Left ventricle myocardium inferior (tissue), 1 donor: ENCODE measurements around the gene SLC13A2. TPM values are rescaled to one million over a fixed set of nuclear protein-coding genes. Genes with fewer than 3 reads are reported as not detected.

Experiments used
- DNase-seq: peaks from one replicate; pipeline ENCODE4 v3.0.0-alpha.2; 2020
- H3K27ac ChIP-seq: fragments of 200-600 bp; replicated peaks from 2 replicates; pipeline ENCODE4 v1.8.0; 2021
- H3K27me3 ChIP-seq: fragments of 200-600 bp; 2 replicates; pipeline ENCODE4 v1.8.0; 2021; ENCODE audit warnings: low read depth
- H3K36me3 ChIP-seq: fragments of 200-600 bp; 2 replicates; pipeline ENCODE4 v1.8.0; 2021
- H3K4me1 ChIP-seq: fragments of 200-600 bp; 2 replicates; pipeline ENCODE4 v1.8.0; 2021
- H3K4me3 ChIP-seq: fragments of 200-600 bp; 2 replicates; pipeline ENCODE4 v1.8.0; 2021; ENCODE audit warnings: mild to moderate bottlenecking, moderate library complexity
- H3K9me3 ChIP-seq: fragments of 200-600 bp; replicated peaks from 2 replicates; pipeline ENCODE4 v1.8.0; 2021
- intact Hi-C: fragments of 100-400 bp; cut with micrococcal nuclease; formaldehyde crosslinking; loops from one replicate; pipeline ENCODE4 v1.11.0; 2022
- total RNA-seq: library from RNA; stranded (reverse); fragmentation: NEBNext Ultra II Directional; extraction: Animal tissue kit (Norgen Biotek cat#: 25700); gene quantifications from one replicate; pipeline ENCODE4 v1.2.1, GENCODE V29; 2021
- TF ChIP-seq, protein P1 (sequence below): fragments of 200-600 bp; IDR thresholded peaks from 2 replicates; pipeline ENCODE4 v1.8.0; 2021; ENCODE audit warnings: antibody characterized with exemption, mild to moderate bottlenecking, borderline replicate concordance
- donor health status: DM: no; HTN: yes; CAD: no; lungs with severe emphysema.

Gene SLC13A2
- total RNA-seq, 1 donor from 2014 or later, result not detected

- Histone ChIP-seq H3K27ac (no peak overlapping the region), H3K36me3 (no peaks in the 10 kb centered on the region), H3K9me3 (no peaks in the 10 kb centered on the region), H3K27me3 (peaks cover 26% of the 10 kb centered on the region), H3K4me3 (no peak overlapping the region), H3K4me1 (no peaks in the 10 kb centered on the region)
- no peak for DNase-seq
- intact Hi-C loops, result no loop called here
- TF ChIP-seq, protein P1, sequence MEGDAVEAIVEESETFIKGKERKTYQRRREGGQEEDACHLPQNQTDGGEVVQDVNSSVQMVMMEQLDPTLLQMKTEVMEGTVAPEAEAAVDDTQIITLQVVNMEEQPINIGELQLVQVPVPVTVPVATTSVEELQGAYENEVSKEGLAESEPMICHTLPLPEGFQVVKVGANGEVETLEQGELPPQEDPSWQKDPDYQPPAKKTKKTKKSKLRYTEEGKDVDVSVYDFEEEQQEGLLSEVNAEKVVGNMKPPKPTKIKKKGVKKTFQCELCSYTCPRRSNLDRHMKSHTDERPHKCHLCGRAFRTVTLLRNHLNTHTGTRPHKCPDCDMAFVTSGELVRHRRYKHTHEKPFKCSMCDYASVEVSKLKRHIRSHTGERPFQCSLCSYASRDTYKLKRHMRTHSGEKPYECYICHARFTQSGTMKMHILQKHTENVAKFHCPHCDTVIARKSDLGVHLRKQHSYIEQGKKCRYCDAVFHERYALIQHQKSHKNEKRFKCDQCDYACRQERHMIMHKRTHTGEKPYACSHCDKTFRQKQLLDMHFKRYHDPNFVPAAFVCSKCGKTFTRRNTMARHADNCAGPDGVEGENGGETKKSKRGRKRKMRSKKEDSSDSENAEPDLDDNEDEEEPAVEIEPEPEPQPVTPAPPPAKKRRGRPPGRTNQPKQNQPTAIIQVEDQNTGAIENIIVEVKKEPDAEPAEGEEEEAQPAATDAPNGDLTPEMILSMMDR, result no peak
Measured at GRCh38 chr17:28533091-28533807, 59.8 kb downstream of the SLC13A2 start.

- Histone ChIP-seq H3K27ac (no peak overlapping the region), H3K9me3 (no peaks in the 10 kb centered on the region), H3K27me3 (peaks cover 26% of the 10 kb centered on the region), H3K4me3 (no peak overlapping the region), H3K36me3 (no peaks in the 10 kb centered on the region), H3K4me1 (no peaks in the 10 kb centered on the region)
- intact Hi-C loops, result no loop called here
- no peak for DNase-seq
- TF ChIP-seq, protein P1, result no peak
Measured at GRCh38 chr17:28534740-28535375, 61.4 kb downstream of the SLC13A2 start.

- Histone ChIP-seq H3K4me1 (no peaks in the 10 kb centered on the region), H3K9me3 (no peaks in the 10 kb centered on the region), H3K4me3 (no peak overlapping the region), H3K27me3 (peaks cover 15% of the 10 kb centered on the region), H3K36me3 (no peaks in the 10 kb centered on the region), H3K27ac (no peak overlapping the region)
- TF ChIP-seq, protein P1, result no peak
- intact Hi-C loops, result no loop called here
- no peak for DNase-seq
Measured at GRCh38 chr17:28536532-28537218, 63.2 kb downstream of the SLC13A2 start.

GRCh38 chr17:28537219-28537610 lies 63.8 kb downstream of the SLC13A2 start:
- Histone ChIP-seq H3K36me3 (no peaks in the 10 kb centered on the region), H3K9me3 (no peaks in the 10 kb centered on the region), H3K4me3 (no peak overlapping the region), H3K27me3 (peaks cover 11% of the 10 kb centered on the region), H3K27ac (no peak overlapping the region), H3K4me1 (no peaks in the 10 kb centered on the region)
- no peak for DNase-seq
- TF ChIP-seq, protein P1, result no peak
- intact Hi-C loops, result no loop called here

DNA sequence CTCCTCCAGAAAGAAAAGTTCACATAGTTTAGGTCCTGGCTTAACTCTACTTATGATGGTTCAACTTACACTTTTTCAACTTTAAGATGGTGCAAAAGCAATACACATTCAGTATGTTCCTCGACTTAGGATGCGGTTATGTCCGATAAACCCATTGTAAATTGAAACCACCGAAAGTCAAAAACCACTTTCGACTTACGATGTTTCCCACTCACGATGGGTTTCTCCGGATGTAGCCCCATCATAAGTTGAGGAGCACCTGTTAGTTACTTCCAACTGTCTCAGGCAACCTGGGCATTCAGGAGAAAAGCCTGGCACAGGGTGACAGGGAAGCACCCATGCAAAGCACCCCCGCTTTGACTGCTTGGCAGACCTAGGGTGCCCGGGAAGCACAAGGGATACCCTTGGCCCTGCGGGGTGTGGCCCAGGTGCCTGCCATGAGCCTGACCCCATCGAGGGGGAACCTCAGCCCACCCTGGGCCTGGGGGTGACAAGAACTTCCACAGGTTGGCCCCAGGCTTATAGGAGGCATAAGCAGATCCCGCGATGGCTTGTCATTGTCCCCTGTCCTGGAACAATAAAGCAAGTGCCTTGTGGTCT lies 65.0 kb downstream of the SLC13A2 start:
- TF ChIP-seq, protein P1, result no peak
- Histone ChIP-seq H3K27ac (no peak overlapping the region), H3K4me3 (no peak overlapping the region), H3K36me3 (no peaks in the 10 kb centered on the region), H3K4me1 (no peaks in the 10 kb centered on the region), H3K9me3 (no peaks in the 10 kb centered on the region), H3K27me3 (no peaks in the 10 kb centered on the region)
- DNase-seq, result no peak
- intact Hi-C loops, result no loop called here
